ENCODE data around the gene PREB. TPM values are rescaled to one million over a fixed set of nuclear protein-coding genes. Genes with fewer than 3 reads are reported as not detected.

Gene PREB
- total RNA-seq, 4 donors from 2014 or later = 117 to 197 (median 154) TPM

- in situ Hi-C loops (cut with MboI; ENCODE audit: low sequenced_read_pairs in 4 of 4) = no loop called here
Observed at GRCh38 chr2:27171351-27171848, 37.0 kb upstream of the PREB start.

GRCh38 chr2:27170581-27171337 is 36.3 kb upstream of the PREB start:
- ATAC-seq = peak; percentile 37 to 81
- TF ChIP-seq POLR2A (IDR thresholded peaks at IDR 0.05) (no peak), CTCF (IDR thresholded peaks at IDR 0.05 in 4 of 5, conservative IDR thresholded peaks at IDR 0.05 in 1 of 5) (no peak)
- in situ Hi-C loops (cut with MboI; ENCODE audit: low sequenced_read_pairs in 4 of 4) = no loop called here
- peak in 1 of 2 donors; percentile 12 for DNase-seq
- H3K4me3 ChIP-seq = no peak overlapping the region
- H3K4me1 ChIP-seq = peaks cover 5 to 12% of the 10 kb centered on the region in 2 donors
- no peaks in the 10 kb centered on the region for H3K36me3 ChIP-seq
- no peak overlapping the region for H3K27ac ChIP-seq
- intact Hi-C loops (cut with DNase I; ENCODE audit: low total_unique reads) = loop anchor here (1.0 kb wide), 1 partner anchor 21 kb away; no protein-coding TSS in a partner anchor
- H3K27me3 ChIP-seq = no peaks in the 10 kb centered on the region
- H3K9me3 ChIP-seq = no peaks in the 10 kb centered on the region

More at GRCh38 chr2:27171351-27171848, 37.0 kb upstream of the PREB start:
- no peak for TF ChIP-seq CTCF (IDR thresholded peaks at IDR 0.05 in 4 of 5, conservative IDR thresholded peaks at IDR 0.05 in 1 of 5)
- TF ChIP-seq POLR2A (IDR thresholded peaks at IDR 0.05) = no peak
- no peak for ATAC-seq
- Histone ChIP-seq H3K9me3 (no peaks in the 10 kb centered on the region), H3K36me3 (no peaks in the 10 kb centered on the region), H3K27ac (no peak overlapping the region), H3K27me3 (no peaks in the 10 kb centered on the region), H3K4me3 (no peak overlapping the region), H3K4me1 (peaks cover 5 to 12% of the 10 kb centered on the region in 2 donors)
- no peak for DNase-seq
- intact Hi-C loops (cut with DNase I; ENCODE audit: low total_unique reads) = no loop called here

- no peaks in the 10 kb centered on the region for H3K9me3 ChIP-seq
- intact Hi-C loops (cut with DNase I; ENCODE audit: low total_unique reads) = no loop called here
Observed at GRCh38 chr2:27164960-27165763, 30.7 kb upstream of the PREB start.

More at GRCh38 chr2:27164960-27165763, 30.7 kb upstream of the PREB start:
- DNase-seq (no peak), ATAC-seq (no peak)
- peaks cover 3 to 6% of the 10 kb centered on the region in 2 donors for H3K4me1 ChIP-seq
- H3K27me3 ChIP-seq = no peaks in the 10 kb centered on the region
- no peak for TF ChIP-seq POLR2A (IDR thresholded peaks at IDR 0.05)
- TF ChIP-seq CTCF (IDR thresholded peaks at IDR 0.05 in 4 of 5, conservative IDR thresholded peaks at IDR 0.05 in 1 of 5) = no peak
- in situ Hi-C loops (cut with MboI; ENCODE audit: low sequenced_read_pairs in 4 of 4) = no loop called here
- H3K36me3 ChIP-seq = no peaks in the 10 kb centered on the region
- no peak overlapping the region for H3K27ac ChIP-seq
- H3K4me3 ChIP-seq = no peak overlapping the region
